ENCODE results near the gene PIK3R6. TPM values are rescaled to one million over a fixed set of nuclear protein-coding genes. Genes with fewer than 3 reads are reported as not detected.

PIK3R6 gene
- polyA plus RNA-seq, 1 donor (not counting 4 experiments of a cell fraction or from before 2014, with no cell fraction given), result 0.03 TPM

- H3K9me1 ChIP-seq (ENCODE audit: control insufficient read depth, extremely low read depth, insufficient read depth, low read length), result no peaks in the 10 kb centered on the region
- H3K27me3 ChIP-seq (ENCODE audit: control insufficient read depth, extremely low read depth, insufficient read depth, low read length), result no peaks in the 10 kb centered on the region
- H3K4me1 ChIP-seq (ENCODE audit: control insufficient read depth, extremely low read depth, insufficient read depth, low read length), result no peaks in the 10 kb centered on the region
- H3K4me2 ChIP-seq (ENCODE audit: control insufficient read depth, extremely low read depth, insufficient read depth, low read depth, low read length), result no peak overlapping the region
- dilution Hi-C loops (cut with MboI; ENCODE audit: extremely low pct_ligation_motif_present, low sequenced_read_pairs), result no loop called here
- TF ChIP-seq CTCF (optimal IDR thresholded peaks at IDR 0.05 in 1 of 3, IDR thresholded peaks at IDR 0.05 in 1 of 3, conservative IDR thresholded peaks at IDR 0.05 in 1 of 3; ENCODE audit: extremely low read depth in 1 of 3, insufficient read depth in 2 of 3, low read length in 3 of 3) (no peak), EZH2 (IDR thresholded peaks at IDR 0.05; ENCODE audit: low read length) (no peak)
- no peaks in the 10 kb centered on the region for H4K20me1 ChIP-seq (ENCODE audit: control insufficient read depth, extremely low read depth, insufficient read depth, low read length)
- FAIRE-seq (no peak), DNase-seq (ENCODE audit: low read depth, low spot score) (no peak)
- H3K9ac ChIP-seq (ENCODE audit: control insufficient read depth, extremely low read depth, insufficient read depth, low read length), result no peak overlapping the region
- H3K79me2 ChIP-seq (ENCODE audit: control insufficient read depth, insufficient read depth, low read length), result no peaks in the 10 kb centered on the region
- H3K27ac ChIP-seq (ENCODE audit: control insufficient read depth, insufficient read depth, low read length), result no peak overlapping the region
- H3K9me3 ChIP-seq (ENCODE audit: control insufficient read depth, low read depth, low read length), result no peaks in the 10 kb centered on the region
- H3K4me3 ChIP-seq (ENCODE audit: control insufficient read depth in 2 of 3, extremely low read depth in 1 of 3, insufficient read depth in 2 of 3, low read depth in 1 of 3, low read length in 3 of 3), result no peak overlapping the region
- no peaks in the 10 kb centered on the region for H3K36me3 ChIP-seq (ENCODE audit: control insufficient read depth in 2 of 2, extremely low read depth in 1 of 2, insufficient read depth in 2 of 2, low read length in 2 of 2)
- no peak overlapping the region for H2AFZ ChIP-seq (ENCODE audit: control insufficient read depth, low read length)
Measured at GRCh38 chr17:8757189-8757588, 110.3 kb downstream of the PIK3R6 start.

GRCh38 chr17:8755590-8756255 lies 111.8 kb downstream of the PIK3R6 start:
- H2AFZ ChIP-seq (ENCODE audit: control insufficient read depth, low read length), result no peak overlapping the region
- no peaks in the 10 kb centered on the region for H3K4me1 ChIP-seq (ENCODE audit: control insufficient read depth, extremely low read depth, insufficient read depth, low read length)
- no peak for DNase-seq (ENCODE audit: low read depth, low spot score)
- H4K20me1 ChIP-seq (ENCODE audit: control insufficient read depth, extremely low read depth, insufficient read depth, low read length), result no peaks in the 10 kb centered on the region
- H3K27me3 ChIP-seq (ENCODE audit: control insufficient read depth, extremely low read depth, insufficient read depth, low read length), result no peaks in the 10 kb centered on the region
- no peaks in the 10 kb centered on the region for H3K9me3 ChIP-seq (ENCODE audit: control insufficient read depth, low read depth, low read length)
- H3K4me2 ChIP-seq (ENCODE audit: control insufficient read depth, extremely low read depth, insufficient read depth, low read depth, low read length), result no peak overlapping the region
- no peaks in the 10 kb centered on the region for H3K79me2 ChIP-seq (ENCODE audit: control insufficient read depth, insufficient read depth, low read length)
- no peak overlapping the region for H3K27ac ChIP-seq (ENCODE audit: control insufficient read depth, insufficient read depth, low read length)
- H3K36me3 ChIP-seq (ENCODE audit: control insufficient read depth in 2 of 2, extremely low read depth in 1 of 2, insufficient read depth in 2 of 2, low read length in 2 of 2), result no peaks in the 10 kb centered on the region
- H3K4me3 ChIP-seq (ENCODE audit: control insufficient read depth in 2 of 3, extremely low read depth in 1 of 3, insufficient read depth in 2 of 3, low read depth in 1 of 3, low read length in 3 of 3), result no peak overlapping the region
- dilution Hi-C loops (cut with MboI; ENCODE audit: extremely low pct_ligation_motif_present, low sequenced_read_pairs), result no loop called here
- FAIRE-seq, result no peak
- no peak overlapping the region for H3K9ac ChIP-seq (ENCODE audit: control insufficient read depth, extremely low read depth, insufficient read depth, low read length)
- H3K9me1 ChIP-seq (ENCODE audit: control insufficient read depth, extremely low read depth, insufficient read depth, low read length), result no peaks in the 10 kb centered on the region
- no peak for TF ChIP-seq EZH2 (IDR thresholded peaks at IDR 0.05; ENCODE audit: low read length)

- no peaks in the 10 kb centered on the region for H3K79me2 ChIP-seq (ENCODE audit: control insufficient read depth, insufficient read depth, low read length)
- H3K36me3 ChIP-seq (ENCODE audit: control insufficient read depth in 2 of 2, extremely low read depth in 1 of 2, insufficient read depth in 2 of 2, low read length in 2 of 2), result no peaks in the 10 kb centered on the region
- no peak overlapping the region for H3K4me3 ChIP-seq (ENCODE audit: control insufficient read depth in 2 of 3, extremely low read depth in 1 of 3, insufficient read depth in 2 of 3, low read depth in 1 of 3, low read length in 3 of 3)
- H4K20me1 ChIP-seq (ENCODE audit: control insufficient read depth, extremely low read depth, insufficient read depth, low read length), result no peaks in the 10 kb centered on the region
- no peaks in the 10 kb centered on the region for H3K9me1 ChIP-seq (ENCODE audit: control insufficient read depth, extremely low read depth, insufficient read depth, low read length)
- TF ChIP-seq EZH2 (IDR thresholded peaks at IDR 0.05; ENCODE audit: low read length) (no peak), CTCF (optimal IDR thresholded peaks at IDR 0.05 in 1 of 3, IDR thresholded peaks at IDR 0.05 in 1 of 3, conservative IDR thresholded peaks at IDR 0.05 in 1 of 3; ENCODE audit: extremely low read depth in 1 of 3, insufficient read depth in 2 of 3, low read length in 3 of 3) (no peak)
- H3K4me1 ChIP-seq (ENCODE audit: control insufficient read depth, extremely low read depth, insufficient read depth, low read length), result no peaks in the 10 kb centered on the region
- no peak overlapping the region for H2AFZ ChIP-seq (ENCODE audit: control insufficient read depth, low read length)
- dilution Hi-C loops (cut with MboI; ENCODE audit: extremely low pct_ligation_motif_present, low sequenced_read_pairs), result no loop called here
- no peaks in the 10 kb centered on the region for H3K27me3 ChIP-seq (ENCODE audit: control insufficient read depth, extremely low read depth, insufficient read depth, low read length)
- no peak overlapping the region for H3K4me2 ChIP-seq (ENCODE audit: control insufficient read depth, extremely low read depth, insufficient read depth, low read depth, low read length)
- no peak for DNase-seq (ENCODE audit: low read depth, low spot score)
- no peak overlapping the region for H3K9ac ChIP-seq (ENCODE audit: control insufficient read depth, extremely low read depth, insufficient read depth, low read length)
- no peaks in the 10 kb centered on the region for H3K9me3 ChIP-seq (ENCODE audit: control insufficient read depth, low read depth, low read length)
- no peak overlapping the region for H3K27ac ChIP-seq (ENCODE audit: control insufficient read depth, insufficient read depth, low read length)
- no peak for FAIRE-seq
Measured at GRCh38 chr17:8754890-8755289, 112.6 kb downstream of the PIK3R6 start.
